IMR-90 (cell line): ENCODE results near the gene DDX54. TPM values are rescaled to one million over a fixed set of nuclear protein-coding genes. Genes with fewer than 3 reads are reported as not detected.

Source experiments
- ATAC-seq: fragments of 200-7000 bp; cut with Tn5 transposase; 2 replicates; pipeline ENCODE4 v1.9.1; 2020; ENCODE audit warnings: low read depth, mild to moderate bottlenecking, moderate library complexity
- BruUV-seq: library from RNA; stranded (reverse); fragments of 400-500 nt; replicated peaks from 2 replicates; lab custom pipeline; 2021; lab: Mats Ljungman, UMichigan
- CTCF ChIA-PET: fragments of 300-600 bp; formaldehyde crosslinking; extraction: SDS; loops from one replicate; lab custom pipeline; 2021; ENCODE audit warnings: antibody characterized with exemption; lab: Yijun Ruan, JAX
- POLR2A ChIA-PET: fragments of 300-600 bp; sonication (Branson Sonifier 250); formaldehyde crosslinking; loops from one replicate; lab custom pipeline; 2022; ENCODE audit warnings: antibody characterized with exemption; ENCODE audit not compliant: unreplicated experiment; lab: Charles Lee
- DNase-seq: peaks from one replicate; pipeline ENCODE4 v3.0.0; 2013
- H2AFZ ChIP-seq: replicated peaks from 2 replicates; pipeline ENCODE3; 2013; ENCODE audit warnings: low read length, mild to moderate bottlenecking; ENCODE audit not compliant: poor library complexity
- H2AK5ac ChIP-seq: 2 replicates; pipeline ENCODE4 v1.6.1; 2013; ENCODE audit warnings: low read depth, low read length, inconsistent platforms
- H2AK9ac ChIP-seq: replicated peaks from 2 replicates; pipeline ENCODE3; 2013; ENCODE audit warnings: mild to moderate bottlenecking, low read depth, low read length, moderate library complexity; ENCODE audit not compliant: poor library complexity
- H2BK120ac ChIP-seq: 2 replicates; pipeline ENCODE4 v1.6.1; 2013; ENCODE audit warnings: low read depth, low read length, inconsistent platforms
- H2BK15ac ChIP-seq: 3 replicates; pipeline ENCODE4 v1.6.1; 2013; ENCODE audit warnings: low read depth, low read length, inconsistent platforms
- H2BK20ac ChIP-seq: 2 replicates; pipeline ENCODE4 v1.6.1; 2013; ENCODE audit warnings: low read depth, mild to moderate bottlenecking, inconsistent platforms, low read length, moderate library complexity
- H2BK5ac ChIP-seq: 2 replicates; pipeline ENCODE4 v1.6.1; 2013; ENCODE audit warnings: mild to moderate bottlenecking, low read depth, low read length, inconsistent platforms; ENCODE audit not compliant: poor library complexity, severe bottlenecking
- H3K14ac ChIP-seq: replicated peaks from 2 replicates; pipeline ENCODE4 v1.6.1; 2013; ENCODE audit warnings: low read depth, low read length, inconsistent platforms
- H3K18ac ChIP-seq: 2 replicates; pipeline ENCODE4 v1.6.1; 2013; ENCODE audit warnings: low read depth, low read length, control low read depth
- H3K23ac ChIP-seq: 2 replicates; pipeline ENCODE4 v1.6.1; 2013; ENCODE audit warnings: low read depth, low read length, inconsistent platforms
- H3K27ac ChIP-seq: 2 replicates; pipeline ENCODE4 v1.5.1; 2013; ENCODE audit warnings: mild to moderate bottlenecking, control low read depth, low read length; ENCODE audit not compliant: insufficient read depth
- H3K27me3 ChIP-seq: 2 replicates; pipeline ENCODE4 v1.6.1; 2013; ENCODE audit warnings: low read length; ENCODE audit not compliant: control insufficient read depth, insufficient read depth
- H3K36me3 ChIP-seq: 2 replicates; pipeline ENCODE4 v1.6.1; 2013; ENCODE audit warnings: low read length, mixed read lengths; ENCODE audit not compliant: control insufficient read depth, insufficient read depth
- H3K4ac ChIP-seq: 2 replicates; pipeline ENCODE4 v1.6.1; 2013; ENCODE audit warnings: low read depth, low read length, inconsistent platforms
- H3K4me1 ChIP-seq: 2 replicates; pipeline ENCODE4 v1.6.1; 2013; ENCODE audit warnings: low read length, mixed read lengths; ENCODE audit not compliant: control insufficient read depth, insufficient read depth
- H3K4me2 ChIP-seq: 2 replicates; pipeline ENCODE4 v1.6.1; 2013; ENCODE audit warnings: low read depth, mild to moderate bottlenecking, control low read depth, low read length, moderate library complexity
- H3K4me3 ChIP-seq: 2 replicates; pipeline ENCODE4 v1.5.1; 2013; ENCODE audit warnings: low read depth, mild to moderate bottlenecking, control low read depth, low read length, moderate library complexity; ENCODE audit not compliant: insufficient read depth
- H3K56ac ChIP-seq: 2 replicates; pipeline ENCODE4 v1.6.1; 2013; ENCODE audit warnings: low read length, inconsistent platforms; ENCODE audit not compliant: insufficient read depth; ENCODE audit errors: extremely low read depth
- H3K79me1 ChIP-seq, 2 experiments: 2 replicates each; pipeline ENCODE4 v1.6.1; 2013; ENCODE audit warnings: low read length in 2 of 2, inconsistent platforms in 1 of 2, low read depth in 1 of 2
- H3K9ac ChIP-seq: 2 replicates; pipeline ENCODE4 v1.6.1; 2013; ENCODE audit warnings: low read depth, low read length, control low read depth
- H3K9me1 ChIP-seq: 2 replicates; pipeline ENCODE4 v1.6.1; 2013; ENCODE audit warnings: low read length, inconsistent platforms; ENCODE audit not compliant: insufficient read depth
- H3K9me3 ChIP-seq: 2 replicates; pipeline ENCODE4 v1.6.1; 2013; ENCODE audit warnings: low read length; ENCODE audit not compliant: control insufficient read depth, insufficient read depth
- H4K20me1 ChIP-seq: 2 replicates; pipeline ENCODE4 v1.6.1; 2013; ENCODE audit warnings: low read length, inconsistent platforms; ENCODE audit not compliant: insufficient read depth
- H4K5ac ChIP-seq: 2 replicates; pipeline ENCODE4 v1.6.1; 2013; ENCODE audit warnings: mild to moderate bottlenecking, low read depth, low read length, control low read depth
- H4K8ac ChIP-seq, 2 experiments: 2 replicates each; pipeline ENCODE4 v1.6.1; 2013; ENCODE audit warnings: low read depth in 2 of 2, low read length in 2 of 2, control low read depth in 1 of 2, inconsistent platforms in 1 of 2
- H4K91ac ChIP-seq: 2 replicates; pipeline ENCODE4 v1.6.1; 2013; ENCODE audit warnings: low read depth, low read length, inconsistent platforms; ENCODE audit not compliant: insufficient read depth
- BHLHE40 ChIP-seq: fragments of 150-350 bp; IDR thresholded peaks from 2 replicates; pipeline ENCODE4 v1.6.1; 2016; ENCODE audit warnings: mild to moderate bottlenecking, low read depth, low read length
- CEBPB ChIP-seq: IDR thresholded peaks from 2 replicates; pipeline ENCODE4 v1.6.1; 2012; ENCODE audit warnings: low read depth, low read length, improper control_type of control experiment
- CHD1 ChIP-seq: IDR thresholded peaks from 2 replicates; pipeline ENCODE4 v1.6.1; 2012; ENCODE audit warnings: low read depth, low read length, improper control_type of control experiment
- CTCF ChIP-seq: conservative IDR thresholded peaks from 2 replicates; pipeline ENCODE4 v1.5.1; 2012; ENCODE audit warnings: mild to moderate bottlenecking, low read depth, low read length, improper control_type of control experiment
- ELK1 ChIP-seq: fragments of 150-350 bp; IDR thresholded peaks from 2 replicates; pipeline ENCODE4 v1.6.1; 2016; ENCODE audit warnings: low read depth, mild to moderate bottlenecking, low read length, moderate library complexity, borderline replicate concordance
- FOS ChIP-seq: fragments of 150-350 bp; IDR thresholded peaks from 2 replicates; pipeline ENCODE4 v1.6.1; 2016; ENCODE audit warnings: low read depth, low read length
- MAFK ChIP-seq: IDR thresholded peaks from 2 replicates; pipeline ENCODE4 v1.6.1; 2012; ENCODE audit warnings: low read depth, low read length, improper control_type of control experiment
- MAZ ChIP-seq: IDR thresholded peaks from 2 replicates; pipeline ENCODE4 v1.6.1; 2012; ENCODE audit warnings: low read depth, mild to moderate bottlenecking, low read length, improper control_type of control experiment, moderate library complexity, borderline replicate concordance
- MXI1 ChIP-seq: IDR thresholded peaks from 2 replicates; pipeline ENCODE4 v1.6.1; 2012; ENCODE audit warnings: low read depth, mild to moderate bottlenecking, low read length, moderate library complexity, borderline replicate concordance
- NFE2L2 ChIP-seq: fragments of 150-350 bp; IDR thresholded peaks from 2 replicates; pipeline ENCODE4 v1.6.1; 2016; ENCODE audit warnings: low read depth, mild to moderate bottlenecking, low read length
- POLR2A ChIP-seq: IDR thresholded peaks from 2 replicates; pipeline ENCODE4 v1.6.1; 2012; ENCODE audit warnings: mild to moderate bottlenecking, low read depth, low read length
- RAD21 ChIP-seq: IDR thresholded peaks from 2 replicates; pipeline ENCODE4 v1.6.1; 2012; ENCODE audit warnings: low read length, improper control_type of control experiment
- RCOR1 ChIP-seq: IDR thresholded peaks from 2 replicates; pipeline ENCODE4 v1.6.1; 2012; ENCODE audit warnings: mild to moderate bottlenecking, low read length, improper control_type of control experiment; ENCODE audit not compliant: insufficient replicate concordance
- RFX5 ChIP-seq: IDR thresholded peaks from 2 replicates; pipeline ENCODE4 v1.8.0; 2012; ENCODE audit warnings: low read depth, mild to moderate bottlenecking, low read length, moderate library complexity
- SMC3 ChIP-seq: fragments of 150-350 bp; IDR thresholded peaks from 2 replicates; pipeline ENCODE4 v1.6.1; 2016; ENCODE audit warnings: low read depth, mild to moderate bottlenecking, antibody characterized with exemption, low read length, moderate library complexity
- USF2 ChIP-seq: fragments of 150-350 bp; IDR thresholded peaks from 2 replicates; pipeline ENCODE4 v1.6.1; 2017; ENCODE audit warnings: mild to moderate bottlenecking, antibody characterized with exemption, low read length, low read depth
- WGBS, 2 experiments: methylation state at CpG; one replicate each; pipeline versions ENCODE4 v1.1.5 to v1.1.7; 2013; ENCODE audit warnings: missing lambda C conversion rate in 2 of 2; ENCODE audit not compliant: insufficient read length in 1 of 2; ENCODE audit errors: extremely low coverage in 2 of 2; 5-methylcytosine and 5-hydroxymethylcytosine counted together
- dilution Hi-C: fragments of 300-500 bp; cut with HindIII; formaldehyde crosslinking; loops from one replicate; pipeline ENCODE4 v1.14.3; 2018; ENCODE audit warnings: low sequenced_read_pairs; ENCODE audit not compliant: unreplicated experiment
- in situ Hi-C: fragments of 300-500 bp; cut with MboI; formaldehyde crosslinking; loops from 3 replicates; pipeline ENCODE4 v1.14.3; 2019; ENCODE audit warnings: low sequenced_read_pairs, inconsistent platforms, mixed read lengths
- intact Hi-C: fragments of 100-400 bp; cut with micrococcal nuclease; formaldehyde crosslinking; loops from 2 replicates; pipeline ENCODE4 v1.10.0; 2022
- polyA plus RNA-seq, 3 experiments: library from polyadenylated mRNA; depleted of rRNA; stranded (reverse); fragments of >200 nt; gene quantifications; 2 replicates each; pipeline ENCODE4 v1.2.3, GENCODE V29; 2012; ENCODE audit warnings: low replicate concordance in 1 of 3
- total RNA-seq: library from RNA; depleted of rRNA; stranded (reverse); fragments of >200 nt; gene quantifications from 2 replicates; pipeline ENCODE4 v1.2.3, GENCODE V29; 2012

DDX54 gene
- total and polyA plus RNA-seq, 2 of the 4 experiments (the other 2 are of a cell fraction): 23.8 to 47.5 TPM

- Histone ChIP-seq H3K23ac (no peak overlapping the region), H3K9me3 (peaks cover 4% of the 10 kb centered on the region), H3K14ac (no peak overlapping the region), H2BK20ac (no peak overlapping the region), H4K91ac (no peak overlapping the region), H3K4me1 (peaks cover 10% of the 10 kb centered on the region), H3K27me3 (no peaks in the 10 kb centered on the region), H3K9ac (no peak overlapping the region), H3K36me3 (peaks cover 27% of the 10 kb centered on the region), H2AFZ (no peak overlapping the region), H4K20me1 (no peaks in the 10 kb centered on the region), H3K27ac (no peak overlapping the region), H3K4me3 (no peak overlapping the region), H3K4me2 (no peak overlapping the region), H4K5ac (no peak overlapping the region), H3K79me1 (no peaks in the 10 kb centered on the region), H3K9me1 (peaks cover 17% of the 10 kb centered on the region; the same call in 1 of the 2 replicates), H2BK5ac (no peak overlapping the region), H4K8ac (no peak overlapping the region), H2AK5ac (no peak overlapping the region; the same call in 1 of the 2 replicates), H2BK120ac (no peak overlapping the region), H2AK9ac (no peak overlapping the region), H3K4ac (no peak overlapping the region), H3K18ac (no peak overlapping the region), H2BK15ac (no peak overlapping the region), H3K56ac (no peak overlapping the region)
- intact Hi-C loops (no loop called here), dilution Hi-C loops (no loop called here), in situ Hi-C loops (no loop called here)
- no TSS peak for BruUV-seq
- POLR2A ChIA-PET: no interaction called here
- CTCF ChIA-PET: interaction anchor here (0.8 kb wide), 1 partner anchor 21 kb away, joined by 3 read pairs; no protein-coding TSS in a partner anchor
- ATAC-seq (no peak), DNase-seq (no peak)
- TF ChIP-seq RFX5 (no peak), FOS (no peak), USF2 (no peak), ELK1 (no peak), BHLHE40 (no peak), RCOR1 (no peak), CTCF (no peak), CEBPB (no peak), NFE2L2 (no peak), MAFK (no peak), SMC3 (no peak), MAZ (no peak), POLR2A (no peak), RAD21 (no peak), MXI1 (no peak), CHD1 (no peak)
- no CpG with 5 or more reads among the region's 4 CpGs for WGBS, 2 experiments
Observed at GRCh38 chr12:113233967-113234366, 48.7 kb upstream of the DDX54 start.
